ENCODE measurements around the gene SPATA3.

DNA sequence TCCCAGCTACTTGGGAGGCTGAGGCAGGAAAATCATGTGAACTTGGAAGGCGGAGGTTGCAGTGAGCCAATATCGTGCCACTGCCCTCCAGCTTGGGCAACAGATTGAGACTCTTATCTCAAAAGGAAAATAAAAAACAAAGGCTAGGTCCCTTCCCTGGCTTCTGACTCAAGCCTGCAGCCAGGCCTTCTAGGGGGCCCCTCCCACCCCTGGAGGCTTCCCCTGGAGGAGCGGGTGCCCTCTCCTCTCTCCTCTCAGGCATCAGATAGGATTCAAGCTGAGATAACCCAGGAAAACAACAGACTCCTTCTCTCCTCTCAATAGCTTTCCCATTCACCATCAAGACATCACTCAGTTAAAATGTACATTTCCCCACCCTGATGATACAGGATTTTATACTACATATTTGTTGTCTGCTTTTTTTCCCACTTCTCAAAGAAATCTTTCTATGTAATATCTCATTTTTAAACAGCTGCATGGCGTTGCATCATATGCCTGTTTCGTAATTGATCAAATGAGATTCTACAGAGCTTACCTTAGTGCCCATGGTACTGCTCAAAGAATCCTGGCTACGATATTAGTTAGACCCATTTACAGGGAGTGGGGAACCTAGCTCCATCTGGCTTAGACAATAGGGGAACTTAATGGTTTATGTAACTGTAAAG is 20.8 kb downstream of the SPATA3 start:
- TF ChIP-seq TAF1 (conservative IDR thresholded peaks at IDR 0.05) (no peak), EGR1 (IDR thresholded peaks at IDR 0.05; ENCODE audit: low read depth in 2 of 2) (no peak)
- TF ChIP-seq, protein P1, sequence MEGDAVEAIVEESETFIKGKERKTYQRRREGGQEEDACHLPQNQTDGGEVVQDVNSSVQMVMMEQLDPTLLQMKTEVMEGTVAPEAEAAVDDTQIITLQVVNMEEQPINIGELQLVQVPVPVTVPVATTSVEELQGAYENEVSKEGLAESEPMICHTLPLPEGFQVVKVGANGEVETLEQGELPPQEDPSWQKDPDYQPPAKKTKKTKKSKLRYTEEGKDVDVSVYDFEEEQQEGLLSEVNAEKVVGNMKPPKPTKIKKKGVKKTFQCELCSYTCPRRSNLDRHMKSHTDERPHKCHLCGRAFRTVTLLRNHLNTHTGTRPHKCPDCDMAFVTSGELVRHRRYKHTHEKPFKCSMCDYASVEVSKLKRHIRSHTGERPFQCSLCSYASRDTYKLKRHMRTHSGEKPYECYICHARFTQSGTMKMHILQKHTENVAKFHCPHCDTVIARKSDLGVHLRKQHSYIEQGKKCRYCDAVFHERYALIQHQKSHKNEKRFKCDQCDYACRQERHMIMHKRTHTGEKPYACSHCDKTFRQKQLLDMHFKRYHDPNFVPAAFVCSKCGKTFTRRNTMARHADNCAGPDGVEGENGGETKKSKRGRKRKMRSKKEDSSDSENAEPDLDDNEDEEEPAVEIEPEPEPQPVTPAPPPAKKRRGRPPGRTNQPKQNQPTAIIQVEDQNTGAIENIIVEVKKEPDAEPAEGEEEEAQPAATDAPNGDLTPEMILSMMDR (IDR thresholded peaks at IDR 0.05; ENCODE audit: low read depth, low read length, missing input control), result no peak

Measured in liver (tissue), 3 donors.